Tibial nerve (tissue), 4 donors: ENCODE data around the gene VPS18. TPM values are rescaled to one million over a fixed set of nuclear protein-coding genes. Genes with fewer than 3 reads are reported as not detected.

Experiments
- DNase-seq, 2 donors: peaks; one replicate each; pipeline ENCODE4 v3.0.0-alpha.2; 2019; ENCODE audit warnings: low spot score in 2 of 2
- H3K27ac ChIP-seq, 4 donors: fragments of 200-600 bp; sonication (generic) in 3 of 4; one replicate each; pipeline ENCODE4 v1.5.1; 2017 to 2019; ENCODE audit warnings: mild to moderate bottlenecking in 1 of 4
- H3K27me3 ChIP-seq, 2 donors: fragments of 200-600 bp; sonication (generic) in 1 of 2; one replicate each; pipeline versions ENCODE4 v1.5.1 to v1.6.0; 2017 to 2019
- H3K36me3 ChIP-seq, 3 donors: fragments of 200-600 bp; sonication (generic); one replicate each; pipeline ENCODE4 v1.5.1; 2018 to 2019
- H3K4me1 ChIP-seq, 4 donors: fragments of 200-600 bp; sonication (generic) in 3 of 4; one replicate each; pipeline ENCODE4 v1.5.1; 2017 to 2019
- H3K4me3 ChIP-seq, 4 donors: fragments of 200-600 bp; sonication (generic) in 3 of 4; one replicate each; pipeline ENCODE4 v1.5.1; 2017 to 2019; ENCODE audit warnings: mild to moderate bottlenecking in 1 of 4, moderate library complexity in 1 of 4
- H3K9me3 ChIP-seq, 4 donors: fragments of 200-600 bp; sonication (generic) in 3 of 4; one replicate each; pipeline ENCODE4 v1.5.1; 2017 to 2019
- CTCF ChIP-seq, 5 experiments: fragments of 200-600 bp in 3 of 5; fragments of 450-650 bp in 2 of 5; sonication (generic) in 3 of 5; IDR thresholded peaks; one replicate each; pipeline ENCODE4 v1.5.1; 2016 to 2019; ENCODE audit warnings: antibody characterized with exemption in 5 of 5, mild to moderate bottlenecking in 3 of 5, moderate library complexity in 2 of 5
- EP300 ChIP-seq, 2 donors: sonication (generic); formaldehyde crosslinking; IDR thresholded peaks; one replicate each; pipeline ENCODE4 v1.6.1; 2017; ENCODE audit warnings: antibody characterized with exemption in 2 of 2, mild to moderate bottlenecking in 1 of 2
- POLR2A ChIP-seq, 2 donors: fragments of 450-650 bp; IDR thresholded peaks; one replicate each; pipeline ENCODE4 v1.6.1; 2017; ENCODE audit warnings: antibody characterized with exemption in 2 of 2, mild to moderate bottlenecking in 2 of 2, moderate library complexity in 2 of 2
- WGBS, 2 donors: methylation state at CpG; one replicate each; pipeline ENCODE4 v1.1.5; 2018; 5-methylcytosine and 5-hydroxymethylcytosine counted together
- total RNA-seq, 4 donors: library from RNA; depleted of rRNA; stranded (reverse); fragments of >200 nt; gene quantifications; one replicate each; pipeline ENCODE4 v1.1.0, GENCODE V29; 2016

Gene VPS18
- total RNA-seq, 4 donors from 2014 or later: 22.2 to 29.2 (median 25.2) TPM

- peaks cover 0 to 21% of the 10 kb centered on the region in 2 donors for H3K27me3 ChIP-seq
- H3K4me3 ChIP-seq: no peak overlapping the region
- 100% methylated on average over 1 of the region's 1 CpG; no CpG with 5 or more reads in 1 of the 2 donors for WGBS, 2 donors
- no peaks in the 10 kb centered on the region for H3K9me3 ChIP-seq
- TF ChIP-seq CTCF (IDR thresholded peaks at IDR 0.05) (no peak), POLR2A (IDR thresholded peaks at IDR 0.05) (no peak), EP300 (IDR thresholded peaks at IDR 0.05) (no peak)
- peaks cover 0 to 15% (median 6%) of the 10 kb centered on the region in 4 donors for H3K4me1 ChIP-seq
- no peak for DNase-seq
- no peak overlapping the region for H3K27ac ChIP-seq
- H3K36me3 ChIP-seq: no peaks in the 10 kb centered on the region
These were observed 23.5 kb upstream of the VPS18 start for GRCh38 chr15:40870716-40871115.

- DNase-seq: no peak
- H3K4me3 ChIP-seq: no peak overlapping the region
- WGBS, 2 donors: 83 to 89% methylated on average over 9 to 13 of the region's 13 CpGs
- no peaks in the 10 kb centered on the region for H3K9me3 ChIP-seq
- no peaks in the 10 kb centered on the region for H3K36me3 ChIP-seq
- TF ChIP-seq CTCF (IDR thresholded peaks at IDR 0.05) (no peak), POLR2A (IDR thresholded peaks at IDR 0.05) (no peak), EP300 (IDR thresholded peaks at IDR 0.05) (no peak)
- H3K27ac ChIP-seq: no peak overlapping the region
- H3K27me3 ChIP-seq: peaks cover 0 to 21% of the 10 kb centered on the region in 2 donors
- H3K4me1 ChIP-seq: peaks cover 0 to 15% (median 6%) of the 10 kb centered on the region in 4 donors
These were observed 22.3 kb upstream of the VPS18 start for GRCh38 chr15:40871749-40872617.

- H3K4me1 ChIP-seq: peaks cover 0 to 15% (median 6%) of the 10 kb centered on the region in 4 donors
These were observed 21.2 kb upstream of the VPS18 start for GRCh38 chr15:40872791-40873693.

GRCh38 chr15:40873694-40874561, 20.3 kb upstream of the VPS18 start, which contains the start of gene RHOV:
RHOV (minus strand) TSS chr15:40874234; CDS start chr15:40874139, 95 bp downstream.
- 1 to 2% methylated on average over 27 to 37 of the region's 74 CpGs for WGBS, 2 donors
- H3K9me3 ChIP-seq: no peaks in the 10 kb centered on the region
- H3K27me3 ChIP-seq: peaks cover 0 to 21% of the 10 kb centered on the region in 2 donors
- no peak within 1 kb of the TSS for H3K27ac ChIP-seq
- DNase-seq: no peak
- H3K4me3 ChIP-seq: peak within 1 kb of the TSS; percentile 25 to 51 (median 40)
- H3K4me1 ChIP-seq: peaks cover 0 to 15% (median 6%) of the 10 kb centered on the region in 4 donors
- no peaks in the 10 kb centered on the region for H3K36me3 ChIP-seq
- TF ChIP-seq CTCF (IDR thresholded peaks at IDR 0.05) (peak in 1 of 5 experiments; percentile 22), POLR2A (IDR thresholded peaks at IDR 0.05) (no peak)

More at GRCh38 chr15:40872791-40873693, 21.2 kb upstream of the VPS18 start:
- 53 to 64% methylated on average over 24 to 31 of the region's 33 CpGs for WGBS, 2 donors
- DNase-seq: no peak
- Histone ChIP-seq H3K4me3 (peak overlapping the region in 3 of 4 donors; percentile 35 to 51 (median 44)), H3K9me3 (no peaks in the 10 kb centered on the region), H3K27ac (no peak overlapping the region), H3K36me3 (no peaks in the 10 kb centered on the region), H3K27me3 (peaks cover 0 to 21% of the 10 kb centered on the region in 2 donors)
- TF ChIP-seq EP300 (IDR thresholded peaks at IDR 0.05): no peak
- TF ChIP-seq CTCF (IDR thresholded peaks at IDR 0.05): no peak
- TF ChIP-seq POLR2A (IDR thresholded peaks at IDR 0.05): no peak
